ENCODE measurements around the gene RPS18.
"Not testable (repeated sequence)": the region's sequence is repeated elsewhere in the genome, so short reads cannot be mapped to it uniquely, and the experiment has no call there.

GRCh38 chr6:33262490-33262889 lies 9.4 kb upstream of the RPS18 start:
- not testable (repeated sequence) for TF ChIP-seq EZH2phosphoT487 (IDR thresholded peaks at IDR 0.05; ENCODE audit: insufficient read depth, low read depth); EZH2 (IDR thresholded peaks at IDR 0.05; ENCODE audit: insufficient read depth, poor library complexity, severe bottlenecking)
